GM21717 (cell line): Measurements from ENCODE around the gene TEX14.

Experiments used
- ATAC-seq: cut with Tn5 transposase; IDR thresholded peaks from one replicate; pipeline ENCODE4 v1.9.1; 2021; ENCODE audit warnings: mild to moderate bottlenecking, moderate library complexity; ENCODE audit not compliant: unreplicated experiment

The TEX14 gene, protein sequence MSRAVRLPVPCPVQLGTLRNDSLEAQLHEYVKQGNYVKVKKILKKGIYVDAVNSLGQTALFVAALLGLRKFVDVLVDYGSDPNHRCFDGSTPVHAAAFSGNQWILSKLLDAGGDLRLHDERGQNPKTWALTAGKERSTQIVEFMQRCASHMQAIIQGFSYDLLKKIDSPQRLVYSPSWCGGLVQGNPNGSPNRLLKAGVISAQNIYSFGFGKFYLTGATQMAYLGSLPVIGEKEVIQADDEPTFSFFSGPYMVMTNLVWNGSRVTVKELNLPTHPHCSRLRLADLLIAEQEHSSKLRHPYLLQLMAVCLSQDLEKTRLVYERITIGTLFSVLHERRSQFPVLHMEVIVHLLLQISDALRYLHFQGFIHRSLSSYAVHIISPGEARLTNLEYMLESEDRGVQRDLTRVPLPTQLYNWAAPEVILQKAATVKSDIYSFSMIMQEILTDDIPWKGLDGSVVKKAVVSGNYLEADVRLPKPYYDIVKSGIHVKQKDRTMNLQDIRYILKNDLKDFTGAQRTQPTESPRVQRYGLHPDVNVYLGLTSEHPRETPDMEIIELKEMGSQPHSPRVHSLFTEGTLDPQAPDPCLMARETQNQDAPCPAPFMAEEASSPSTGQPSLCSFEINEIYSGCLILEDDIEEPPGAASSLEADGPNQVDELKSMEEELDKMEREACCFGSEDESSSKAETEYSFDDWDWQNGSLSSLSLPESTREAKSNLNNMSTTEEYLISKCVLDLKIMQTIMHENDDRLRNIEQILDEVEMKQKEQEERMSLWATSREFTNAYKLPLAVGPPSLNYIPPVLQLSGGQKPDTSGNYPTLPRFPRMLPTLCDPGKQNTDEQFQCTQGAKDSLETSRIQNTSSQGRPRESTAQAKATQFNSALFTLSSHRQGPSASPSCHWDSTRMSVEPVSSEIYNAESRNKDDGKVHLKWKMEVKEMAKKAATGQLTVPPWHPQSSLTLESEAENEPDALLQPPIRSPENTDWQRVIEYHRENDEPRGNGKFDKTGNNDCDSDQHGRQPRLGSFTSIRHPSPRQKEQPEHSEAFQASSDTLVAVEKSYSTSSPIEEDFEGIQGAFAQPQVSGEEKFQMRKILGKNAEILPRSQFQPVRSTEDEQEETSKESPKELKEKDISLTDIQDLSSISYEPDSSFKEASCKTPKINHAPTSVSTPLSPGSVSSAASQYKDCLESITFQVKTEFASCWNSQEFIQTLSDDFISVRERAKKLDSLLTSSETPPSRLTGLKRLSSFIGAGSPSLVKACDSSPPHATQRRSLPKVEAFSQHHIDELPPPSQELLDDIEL (N-terminal part only)

GRCh38 chr17:58691701-58692238 is at the start of gene TEX14:
Gene TEX14, minus strand, starts transcription at chr17:58692045. Its CDS starts 40,044 bp downstream, at chr17:58652001.
- no peak for ATAC-seq

DNA sequence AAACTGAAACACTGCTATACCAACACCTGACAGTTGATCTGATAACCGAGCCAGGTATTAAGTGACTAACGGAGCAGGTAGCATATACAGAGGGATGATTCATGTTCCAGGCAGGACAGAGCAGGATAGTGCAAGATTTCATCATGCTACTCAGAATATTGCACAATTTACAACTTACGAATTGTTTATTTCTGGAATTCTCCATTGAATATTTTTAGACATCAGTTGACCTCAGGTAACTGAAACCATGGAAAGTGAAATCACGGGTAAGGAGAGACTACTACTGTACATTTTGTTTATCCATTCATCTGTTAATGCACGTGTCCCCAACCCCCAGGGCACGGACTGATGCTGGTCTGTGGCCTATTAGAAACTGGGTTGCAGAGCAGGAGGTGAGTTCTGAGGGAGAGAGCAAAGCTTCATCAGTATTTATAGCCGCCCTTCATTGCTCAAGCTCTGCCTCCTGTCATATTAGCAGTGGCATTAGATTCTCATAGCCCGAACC is 49.3 kb upstream of the TEX14 start:
- no peak for ATAC-seq

- ATAC-seq = no peak
Measured at GRCh38 chr17:58734811-58735210, 43.0 kb upstream of the TEX14 start.

DNA sequence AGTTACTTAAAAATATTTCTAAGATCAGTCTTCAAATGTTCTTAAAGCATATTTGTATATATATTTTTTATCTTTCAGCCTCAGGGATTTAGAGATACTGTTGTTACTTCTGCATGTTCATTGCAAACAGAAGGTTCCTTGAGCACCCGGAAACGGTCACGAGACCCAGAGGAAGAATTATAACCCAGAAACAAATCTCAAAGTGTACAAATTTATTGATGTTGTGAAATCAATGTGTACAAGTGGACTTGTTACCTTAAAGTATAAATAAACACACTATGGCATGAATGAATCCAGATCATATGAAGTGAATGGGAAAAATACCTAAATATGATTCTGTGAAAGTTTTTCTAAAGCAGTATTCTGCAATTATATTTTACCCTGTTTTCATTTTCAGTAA is 42.2 kb upstream of the TEX14 start:
- no peak for ATAC-seq

DNA sequence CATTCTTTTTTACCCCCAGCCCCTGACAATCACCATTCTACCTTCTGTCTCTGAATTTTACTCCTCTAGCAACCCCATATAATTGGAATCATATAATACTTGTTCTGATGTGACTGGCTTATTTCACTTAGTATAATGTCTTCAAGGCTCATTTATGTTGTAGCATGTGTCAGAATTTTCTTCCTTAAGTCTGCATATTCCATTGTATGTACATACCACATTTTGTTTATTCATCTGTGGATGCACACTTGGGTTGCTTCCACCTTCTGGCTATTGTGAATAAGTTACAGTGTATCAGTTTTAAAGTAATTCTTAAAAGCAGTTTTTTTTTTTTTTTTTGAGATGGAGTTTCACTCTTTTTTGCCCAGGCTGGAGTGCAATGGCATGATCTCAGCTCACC is 39.1 kb upstream of the TEX14 start:
- ATAC-seq = no peak

DNA sequence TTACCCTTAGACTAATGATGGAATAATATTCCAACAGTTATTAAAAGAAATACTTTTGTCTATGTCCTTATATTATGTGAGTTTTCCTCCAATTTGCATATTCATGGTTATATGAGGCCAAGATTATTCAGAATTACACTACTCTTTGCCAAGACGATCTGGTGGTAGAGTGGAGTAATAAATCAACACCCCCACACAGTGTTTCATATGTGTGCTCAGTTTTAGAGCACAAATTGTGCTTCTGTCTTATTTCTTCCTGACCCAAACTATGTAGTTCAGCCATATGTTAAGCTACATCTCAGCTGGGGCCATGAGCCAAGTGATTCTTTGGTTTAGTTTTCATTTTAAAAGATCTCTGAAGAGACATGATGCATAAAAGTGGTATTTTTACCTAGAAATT is 37.0 kb upstream of the TEX14 start:
- ATAC-seq = no peak

- ATAC-seq = no peak
Measured at GRCh38 chr17:58722696-58723095, 30.9 kb upstream of the TEX14 start.

DNA sequence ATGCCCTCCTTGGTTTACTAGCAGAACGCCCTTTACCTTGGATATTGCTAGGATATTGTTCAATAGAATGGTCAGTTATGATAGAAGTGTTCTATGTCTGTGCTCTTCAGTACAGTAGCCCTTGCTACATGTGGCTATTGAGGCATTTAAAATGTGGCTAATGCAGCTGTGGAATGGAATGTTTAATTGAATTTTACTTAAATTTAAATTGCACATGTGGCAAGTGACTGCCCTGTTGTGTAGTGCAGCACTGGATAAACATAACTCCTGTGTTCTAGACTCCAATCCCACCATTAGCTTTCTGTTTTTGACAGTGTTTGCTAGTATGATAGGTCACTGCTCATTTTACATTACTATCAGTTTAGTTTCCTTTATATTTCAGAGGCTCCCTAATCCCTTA is 30.4 kb upstream of the TEX14 start:
- ATAC-seq = no peak

DNA sequence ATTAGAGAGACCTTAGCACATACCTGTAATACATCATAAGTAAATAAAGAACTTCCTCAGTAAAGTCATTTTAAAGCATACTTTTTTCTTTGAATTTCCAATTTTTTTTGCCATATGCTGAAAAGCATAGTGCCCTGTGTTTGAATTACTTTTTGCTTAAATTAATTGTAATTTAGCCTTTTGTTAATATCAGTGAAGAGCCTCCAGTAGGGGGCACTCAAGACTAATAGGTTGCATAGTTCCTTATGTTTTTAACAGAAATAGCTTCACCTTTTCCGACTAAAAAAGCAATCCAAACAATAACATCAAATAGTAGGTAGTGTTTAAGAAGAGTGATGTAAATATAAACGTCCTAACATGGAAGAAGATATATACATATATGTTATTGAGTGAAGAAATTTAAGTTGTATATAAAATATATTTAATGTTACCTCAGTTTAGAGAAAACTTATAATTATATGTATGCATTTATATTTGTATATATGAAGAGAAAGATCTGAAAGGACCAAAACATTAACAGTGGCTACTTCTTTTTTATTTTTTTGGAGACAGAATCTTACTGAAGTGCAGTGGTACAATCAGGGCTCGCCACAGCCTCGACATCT is 19.2 kb upstream of the TEX14 start:
- no peak for ATAC-seq

DNA sequence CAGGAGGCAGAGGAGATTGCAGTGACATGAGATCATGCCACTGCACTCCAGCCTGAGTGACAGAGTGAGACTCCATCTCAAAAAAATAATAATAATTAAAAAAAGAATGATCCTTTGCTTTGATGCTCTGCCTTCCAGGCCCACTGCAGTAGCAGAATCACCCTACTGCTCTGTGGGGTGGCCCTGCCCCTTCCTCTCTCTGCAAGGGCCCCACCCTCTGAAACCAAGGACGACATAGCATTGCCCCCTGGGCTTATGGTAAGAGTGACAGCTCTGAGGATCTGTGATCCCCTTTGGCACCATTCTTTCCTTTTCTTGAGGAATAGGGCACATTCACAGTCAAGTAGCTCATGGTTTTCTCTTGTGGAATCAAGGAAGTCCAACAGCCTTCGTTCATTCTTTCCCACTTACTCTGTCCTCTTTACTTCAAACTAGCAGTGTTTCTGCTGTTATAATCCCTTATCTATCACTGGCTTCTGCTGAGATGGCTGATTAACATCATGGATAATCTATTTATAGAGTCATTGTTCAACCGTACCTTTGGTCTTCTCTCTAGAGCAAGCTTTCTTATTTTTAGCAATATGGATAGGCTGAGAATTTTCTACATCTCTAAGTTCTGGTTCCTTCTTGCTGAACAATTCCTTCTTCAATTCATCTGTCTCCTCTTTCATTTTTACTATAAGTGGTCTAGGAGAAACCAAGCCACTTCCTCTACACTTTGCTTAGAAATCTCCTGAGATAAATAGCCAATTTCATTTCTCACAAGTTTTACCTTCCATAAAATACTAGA is 14.7 kb upstream of the TEX14 start:
- no peak for ATAC-seq

DNA sequence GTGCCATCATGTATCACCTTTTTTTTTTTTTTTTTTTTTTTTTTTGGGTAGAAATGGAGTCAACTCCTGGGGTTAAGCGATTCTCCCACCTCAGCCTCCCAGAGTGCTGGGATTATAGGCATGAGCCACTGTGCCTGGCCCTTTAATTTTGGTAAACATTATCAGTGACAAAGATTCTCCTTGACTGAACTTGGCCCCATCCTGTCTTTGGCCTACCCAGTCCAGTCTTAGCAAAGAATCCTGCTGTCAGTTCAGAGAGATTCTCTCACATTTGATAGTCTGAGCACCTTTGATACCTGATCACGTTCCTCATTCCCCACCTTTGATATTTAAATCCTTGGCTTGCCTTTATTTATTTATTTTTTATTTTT is 12.1 kb upstream of the TEX14 start:
- no peak for ATAC-seq

- no peak for ATAC-seq
Measured at GRCh38 chr17:58703137-58703915, 11.5 kb upstream of the TEX14 start.

GRCh38 chr17:58702708-58703107 is 10.9 kb upstream of the TEX14 start:
- no peak for ATAC-seq

GRCh38 chr17:58702045-58702476 is 10.2 kb upstream of the TEX14 start:
- ATAC-seq = no peak

DNA sequence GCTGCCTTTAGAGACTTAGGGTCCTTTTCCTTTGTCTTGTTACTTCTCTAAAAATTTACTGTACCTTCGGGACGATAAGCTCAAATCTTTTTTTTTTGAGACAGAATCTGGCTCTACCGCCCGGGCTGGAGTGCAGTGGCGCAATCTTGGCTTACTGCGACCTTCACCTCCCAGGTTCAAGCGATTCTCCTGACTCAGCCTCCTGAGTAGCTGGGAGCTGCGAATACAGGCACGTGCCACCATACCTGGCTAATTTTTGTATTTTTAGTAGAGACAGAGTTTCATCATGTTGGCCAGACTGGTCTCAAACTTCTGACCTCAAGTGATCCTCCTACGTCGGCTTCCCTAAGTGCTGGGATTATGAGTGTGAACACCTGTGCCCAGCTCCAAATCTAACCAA is 7.9 kb upstream of the TEX14 start:
- ATAC-seq = no peak

GRCh38 chr17:58694826-58695225 is 3.0 kb upstream of the TEX14 start:
- no peak for ATAC-seq

- ATAC-seq = no peak
Measured at GRCh38 chr17:58694302-58694701, 2.5 kb upstream of the TEX14 start.

DNA sequence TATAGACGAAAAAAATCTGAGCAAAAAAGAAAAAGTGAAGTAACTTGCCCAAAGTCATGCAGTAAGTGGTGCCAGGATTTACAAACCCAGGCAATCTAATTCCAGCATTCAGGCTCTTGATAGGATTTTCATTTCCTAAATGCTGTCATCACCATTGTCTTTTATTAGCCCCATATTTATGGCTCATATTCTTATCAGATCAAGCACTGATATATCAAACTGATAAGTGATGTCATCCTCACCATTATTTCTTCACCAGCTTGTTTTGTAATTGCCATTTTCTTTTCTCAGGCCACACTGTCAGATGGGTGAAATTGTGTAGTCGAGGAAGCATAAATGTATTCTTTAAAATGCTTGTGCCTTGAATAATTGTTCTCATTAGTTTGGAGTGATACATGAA is 1.9 kb upstream of the TEX14 start:
- ATAC-seq = no peak

DNA sequence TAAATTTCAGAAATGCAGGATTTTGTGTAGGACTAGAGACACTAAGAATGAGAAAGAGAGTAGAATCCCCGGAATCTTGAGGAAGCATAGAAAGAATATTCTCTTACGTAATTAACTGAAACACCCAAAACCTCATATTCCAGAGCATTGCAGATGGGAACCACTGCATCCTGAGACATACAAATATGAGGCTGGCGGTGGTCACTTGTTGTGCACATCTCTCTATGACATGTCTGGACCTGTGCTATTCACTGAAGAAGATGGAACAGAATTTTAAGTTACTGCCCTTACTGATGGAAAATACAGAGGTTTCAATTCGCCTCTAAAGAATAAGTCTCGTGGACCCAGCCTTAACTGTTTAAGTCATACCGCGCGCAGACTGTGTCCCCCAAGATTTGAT is 1.4 kb upstream of the TEX14 start:
- no peak for ATAC-seq
